GM19043 (cell line): ENCODE data around the gene EPHA8.

Source experiments
- ATAC-seq: cut with Tn5 transposase; IDR thresholded peaks from one replicate; pipeline ENCODE4 v1.9.1; 2021; ENCODE audit warnings: low read depth; ENCODE audit not compliant: unreplicated experiment

EPHA8 gene

DNA sequence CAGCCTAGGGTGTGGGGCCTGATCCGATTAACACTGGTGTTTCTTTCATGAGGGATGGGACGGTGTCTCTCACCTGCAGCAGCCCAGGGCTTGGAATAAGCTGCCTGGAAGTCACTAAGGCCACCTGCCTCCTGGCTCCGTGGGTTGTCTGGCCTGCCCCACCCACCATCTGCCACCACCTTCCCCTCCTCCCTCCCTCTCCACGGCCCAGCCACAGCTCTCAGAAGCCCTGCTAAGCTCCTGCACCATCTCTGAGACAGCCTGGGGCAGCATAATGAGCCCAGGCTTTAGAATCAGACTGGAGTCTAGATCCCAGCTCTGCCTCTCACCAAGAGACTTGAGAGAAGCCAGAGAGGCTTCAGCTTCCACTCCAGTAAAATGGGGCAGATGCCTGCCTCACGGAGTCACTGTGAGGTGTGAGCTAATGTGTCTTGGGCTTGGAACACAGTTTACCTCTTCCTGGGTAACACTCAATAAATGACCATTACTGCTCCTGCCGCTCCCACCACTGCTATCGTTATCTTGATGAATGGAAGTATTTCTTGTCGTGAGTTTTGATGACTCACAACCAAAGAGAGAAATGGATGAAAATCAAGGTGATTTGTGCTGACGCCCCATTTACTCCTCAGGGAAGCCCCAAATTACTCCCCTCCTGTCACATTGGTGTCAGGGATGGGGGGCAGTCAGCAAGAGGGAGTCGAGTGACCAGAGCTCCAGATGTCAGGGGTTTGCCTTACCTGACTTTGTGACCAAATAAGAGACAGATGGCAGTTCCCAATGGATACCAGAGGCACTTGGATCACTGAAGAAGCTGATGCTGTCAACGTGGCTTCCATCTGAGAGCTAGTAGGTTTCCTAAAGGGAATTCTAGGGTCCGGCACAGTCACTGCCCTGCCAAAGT is 49.6 kb downstream of the EPHA8 start:
- ATAC-seq = no peak

DNA sequence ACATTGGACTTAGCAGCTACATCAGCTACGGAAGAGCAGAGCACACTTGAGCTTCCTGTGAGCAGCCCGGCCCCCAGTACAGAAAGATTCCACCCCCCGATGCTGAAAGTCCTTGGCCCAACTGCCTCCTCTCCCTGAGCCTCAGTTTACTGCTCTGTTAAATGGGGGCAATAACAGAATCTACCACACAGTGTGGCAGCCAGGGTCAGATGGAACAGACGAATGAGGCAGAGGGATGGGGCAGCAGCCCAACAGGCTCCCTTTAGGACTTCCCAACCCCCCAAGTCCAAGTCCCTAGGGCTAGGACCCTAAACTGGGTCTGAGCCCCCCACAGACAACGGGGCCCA is 50.3 kb downstream of the EPHA8 start:
- no peak for ATAC-seq

DNA sequence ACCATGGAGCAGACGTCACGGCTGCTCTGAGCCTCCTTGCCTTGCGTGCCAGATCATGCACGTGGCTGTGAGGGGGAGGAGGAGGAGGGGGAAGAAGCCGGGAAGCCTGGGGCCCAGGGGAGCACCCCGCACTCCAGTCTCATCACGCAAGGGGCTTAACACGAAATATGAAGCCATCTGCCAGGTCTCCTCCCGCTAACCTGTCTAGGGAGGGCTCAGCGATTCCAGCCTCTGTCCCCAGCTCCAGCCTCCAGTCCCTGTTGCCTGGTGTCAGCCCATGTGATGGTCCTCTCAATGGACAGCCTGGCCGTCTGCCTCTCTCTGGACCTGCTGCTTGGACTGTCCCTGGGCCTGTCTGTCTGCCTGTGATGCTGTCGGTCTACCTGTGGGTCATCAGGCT is 50.7 kb downstream of the EPHA8 start:
- no peak for ATAC-seq

DNA sequence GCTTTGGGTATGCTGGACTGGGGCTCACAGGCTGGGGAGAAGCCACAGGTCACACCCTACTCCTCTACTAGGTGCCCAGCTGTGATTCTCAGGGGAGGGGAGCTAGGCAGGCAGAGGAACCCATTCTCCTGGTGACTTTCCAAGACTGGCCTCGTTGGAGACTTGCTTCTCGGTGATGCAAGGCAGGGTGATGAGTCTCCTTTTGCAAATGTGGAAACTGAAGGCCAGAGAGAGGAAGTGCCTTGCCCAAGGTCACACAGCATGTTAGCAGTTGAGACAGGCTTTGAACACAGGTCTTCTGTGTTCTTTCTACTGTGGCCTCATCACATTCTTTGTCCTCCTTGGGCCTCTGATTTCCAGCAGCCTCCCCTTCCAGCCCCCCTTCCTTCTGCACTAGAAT is 52.6 kb downstream of the EPHA8 start:
- ATAC-seq = no peak

DNA sequence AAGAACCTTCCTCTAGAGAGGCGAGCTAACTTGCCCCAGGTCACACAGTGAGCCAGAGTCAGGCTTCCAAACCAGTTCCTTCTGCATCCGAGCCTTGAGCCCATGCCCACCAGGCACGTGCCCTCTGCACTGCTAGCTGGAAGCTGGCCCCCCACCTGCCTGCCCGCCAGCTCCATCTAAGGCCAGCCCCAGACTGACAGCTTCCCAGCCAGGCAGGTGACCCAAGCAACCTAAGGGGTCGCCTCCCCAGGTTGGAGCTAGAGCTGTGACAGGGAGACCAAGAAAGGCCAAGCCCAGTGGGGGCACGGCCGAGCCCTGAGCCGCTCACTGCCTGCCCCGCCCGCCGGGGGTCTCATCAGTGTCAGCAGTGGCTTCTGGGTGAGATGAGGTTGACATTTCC is 53.3 kb downstream of the EPHA8 start:
- ATAC-seq = no peak

DNA sequence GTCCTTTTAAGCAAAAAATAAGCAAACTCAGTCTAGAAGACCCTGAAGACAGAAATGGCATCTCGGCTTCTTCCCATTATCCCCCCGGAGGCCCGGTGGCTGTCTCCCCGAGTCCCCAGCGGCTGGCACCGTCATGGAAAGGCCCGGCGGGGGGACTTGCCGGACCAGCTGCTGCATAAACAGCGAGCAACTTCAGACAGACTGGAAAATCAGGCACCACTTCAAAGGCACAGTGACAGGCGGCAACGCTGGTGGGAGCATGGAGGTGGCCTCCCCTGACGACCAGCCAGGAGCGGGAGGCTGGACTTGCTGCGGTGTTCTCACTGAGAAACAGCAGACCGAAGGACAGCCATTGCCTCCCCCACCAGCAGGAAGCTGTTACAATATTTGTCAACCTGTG is 54.8 kb downstream of the EPHA8 start:
- ATAC-seq = no peak

DNA sequence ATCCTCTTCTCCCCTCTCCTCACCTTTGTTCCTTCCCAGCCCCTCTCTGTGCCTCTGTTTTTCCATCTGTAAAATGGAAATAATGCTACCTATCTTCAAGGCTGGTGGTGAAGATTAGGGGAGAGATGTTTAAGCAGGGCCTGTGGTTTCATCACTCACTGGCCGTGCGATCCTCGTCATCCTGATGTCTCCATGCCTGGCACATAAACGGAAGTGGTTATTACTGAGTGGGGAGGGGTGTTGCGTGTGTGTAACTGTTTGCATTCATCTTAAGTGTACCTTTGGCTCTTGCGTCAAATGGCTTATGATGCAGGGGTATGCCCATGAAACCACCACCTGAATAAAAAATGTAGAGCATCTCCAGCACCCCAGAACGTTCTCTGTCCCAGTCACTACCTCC is 56.0 kb downstream of the EPHA8 start:
- ATAC-seq = no peak

DNA sequence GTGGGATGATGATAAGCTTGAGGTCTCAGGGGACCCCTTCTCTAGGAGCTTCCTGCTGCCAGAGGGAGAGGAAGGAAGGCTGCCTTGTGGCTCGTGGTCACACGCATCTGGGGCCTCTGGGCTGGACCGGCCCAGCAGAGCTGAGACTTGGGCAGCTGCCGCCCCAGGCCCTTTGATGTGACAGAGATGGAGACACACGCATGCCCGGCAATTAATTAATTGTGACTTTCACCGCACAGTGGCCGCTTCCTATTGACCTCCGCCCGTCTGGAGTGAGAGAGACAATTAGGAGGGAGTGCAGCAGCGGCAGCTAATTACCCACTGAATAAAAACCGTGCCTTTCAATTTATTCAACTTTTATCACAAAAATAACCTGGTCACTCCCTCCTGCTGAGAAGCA is 56.5 kb downstream of the EPHA8 start:
- ATAC-seq = no peak

DNA sequence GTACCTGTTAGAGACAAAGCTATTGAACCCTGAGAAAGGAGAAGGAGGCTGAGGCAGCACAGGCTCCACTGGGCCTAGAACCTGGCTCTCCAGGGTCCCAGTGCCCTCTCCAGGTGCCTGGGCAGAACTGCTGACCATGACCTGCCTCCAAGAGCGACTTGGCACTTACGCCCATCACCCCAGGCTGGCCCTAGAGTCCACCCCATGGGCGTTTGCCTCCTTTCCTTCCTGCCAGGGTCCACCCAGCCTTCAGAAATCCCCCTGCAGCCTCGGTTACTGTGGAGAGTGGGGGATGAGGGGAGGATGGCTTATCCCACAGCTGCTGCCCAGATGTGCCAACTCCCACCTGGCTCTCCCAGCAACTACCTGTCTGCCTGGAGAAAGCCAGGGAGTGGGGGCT is 58.5 kb downstream of the EPHA8 start:
- no peak for ATAC-seq

DNA sequence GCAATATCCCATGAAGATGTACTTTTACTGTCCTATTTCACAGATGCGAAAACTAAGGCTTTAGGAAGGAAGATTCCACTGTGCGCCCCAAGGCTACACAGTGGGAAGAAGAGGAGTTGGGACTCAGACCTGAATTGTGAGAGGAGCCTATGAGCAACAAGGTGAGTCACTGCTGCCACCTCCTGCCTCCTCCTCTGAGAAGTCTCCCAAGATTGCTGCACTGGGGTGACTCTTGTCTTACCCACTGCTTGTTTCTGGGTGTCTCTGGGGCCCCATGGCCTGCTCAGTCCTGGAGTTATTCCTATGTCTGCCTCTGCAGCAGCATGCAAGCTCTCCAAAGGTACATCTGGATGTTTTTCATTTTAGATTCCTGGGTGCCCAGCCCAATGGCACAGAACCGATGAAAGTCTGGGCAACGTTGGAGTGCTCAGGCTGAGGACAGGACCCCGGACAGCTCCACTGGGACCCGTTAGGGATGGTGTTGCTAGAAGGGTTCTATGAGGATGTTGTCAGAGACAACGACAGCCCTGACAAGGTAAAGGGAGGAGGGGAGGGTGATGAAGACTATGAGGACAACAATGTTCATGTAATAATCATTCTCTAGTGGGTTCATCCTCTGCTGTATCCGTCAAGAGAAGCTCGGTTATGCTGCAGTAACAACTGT is 62.1 kb downstream of the EPHA8 start:
- ATAC-seq = no peak

DNA sequence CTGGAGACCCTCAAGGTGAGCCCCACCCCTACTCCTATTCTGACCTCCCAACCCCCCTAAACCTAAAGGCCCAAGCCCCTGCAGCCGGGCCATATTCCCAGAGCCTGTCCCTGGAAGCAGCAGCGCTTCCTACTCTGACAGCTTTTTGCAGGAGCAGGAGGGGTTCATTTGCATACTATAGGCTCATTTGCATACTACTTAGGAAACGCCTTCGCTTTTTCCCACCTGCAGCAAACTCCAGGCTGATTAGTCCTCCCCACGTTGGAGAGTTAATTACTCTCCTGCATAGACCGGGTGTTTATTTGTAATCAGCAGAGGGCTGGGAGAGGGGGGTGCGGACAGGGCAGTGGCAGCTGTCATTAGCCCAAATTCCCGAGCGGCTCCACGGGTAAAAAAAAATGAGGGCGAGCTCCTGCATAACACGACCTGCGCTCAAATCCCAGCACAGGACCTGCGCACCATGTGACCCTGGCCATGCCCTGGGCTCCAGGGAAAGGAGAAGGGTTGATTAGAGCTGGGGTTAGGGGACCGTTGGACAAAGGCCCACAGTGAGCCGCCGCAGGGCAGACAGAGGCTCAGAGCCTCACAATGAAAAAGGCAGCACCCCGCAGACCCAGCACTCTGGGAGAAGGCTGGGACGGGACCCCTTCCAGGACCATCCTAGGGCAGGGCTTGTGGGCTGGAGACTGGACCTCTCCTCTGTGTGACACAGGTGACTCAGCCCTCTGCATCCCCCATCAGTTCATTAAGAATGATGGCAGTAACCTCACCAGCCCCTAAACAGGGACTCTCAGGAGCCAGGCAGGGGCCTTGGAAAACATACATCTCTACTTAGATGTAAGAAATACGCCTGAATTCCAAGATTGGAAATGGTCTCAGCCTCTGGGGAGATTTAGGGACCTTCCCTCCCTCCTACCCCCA is 63.2 kb downstream of the EPHA8 start:
- ATAC-seq = no peak

DNA sequence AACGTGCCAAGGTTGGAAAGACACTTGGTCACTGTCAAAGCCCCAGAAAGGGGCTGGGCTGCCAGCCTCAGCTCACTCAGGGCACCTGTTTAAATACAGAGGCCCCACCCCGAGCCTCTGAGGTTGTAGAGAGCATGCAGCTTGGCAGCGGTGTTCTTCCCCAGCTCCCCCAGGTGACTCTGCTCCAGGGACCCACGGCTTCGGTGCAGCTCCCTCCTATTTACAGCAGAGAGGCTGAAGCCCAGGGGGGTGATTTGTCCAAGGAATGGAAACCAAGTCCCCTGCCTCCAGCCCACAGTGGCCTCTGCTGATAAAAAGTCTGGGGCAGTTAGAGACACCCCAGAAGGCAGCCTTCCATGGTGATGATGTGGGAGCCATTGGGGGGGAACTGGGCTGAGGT is 64.0 kb downstream of the EPHA8 start:
- no peak for ATAC-seq

DNA sequence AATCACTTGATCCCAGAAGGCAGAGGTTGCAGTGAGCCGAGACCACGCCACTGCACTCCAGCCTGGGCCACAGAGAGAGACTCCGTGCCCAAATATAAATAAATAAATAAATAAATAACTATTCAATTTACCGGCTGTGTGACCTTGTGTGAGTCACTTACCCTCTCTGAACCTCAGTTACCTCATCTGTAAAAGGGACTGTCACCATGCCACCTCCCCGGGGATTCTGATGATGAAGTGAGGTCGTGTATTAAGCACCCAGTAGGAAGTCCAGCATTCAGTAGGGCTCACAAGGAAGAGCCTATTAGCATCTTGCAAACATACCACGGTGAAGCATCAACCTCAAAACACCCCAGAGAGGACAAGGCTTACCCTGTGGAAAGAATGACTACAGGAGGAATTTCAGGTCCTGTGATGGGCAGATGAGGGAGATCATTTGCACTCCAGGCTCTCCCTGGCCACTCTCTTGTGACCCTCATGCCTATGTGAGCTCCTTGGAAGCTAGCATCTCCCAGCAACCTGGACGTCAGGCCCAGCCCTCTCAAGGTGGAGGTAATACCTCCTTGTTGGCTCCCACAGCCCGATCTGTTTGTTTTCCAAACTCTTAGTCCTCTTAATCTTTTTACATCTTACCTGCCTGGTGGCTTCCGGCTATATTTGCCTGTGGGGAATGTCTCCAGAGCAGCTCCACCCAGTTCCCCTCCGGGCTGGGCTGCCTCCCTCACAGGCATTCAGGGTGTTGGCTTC is 65.6 kb downstream of the EPHA8 start:
- no peak for ATAC-seq

DNA sequence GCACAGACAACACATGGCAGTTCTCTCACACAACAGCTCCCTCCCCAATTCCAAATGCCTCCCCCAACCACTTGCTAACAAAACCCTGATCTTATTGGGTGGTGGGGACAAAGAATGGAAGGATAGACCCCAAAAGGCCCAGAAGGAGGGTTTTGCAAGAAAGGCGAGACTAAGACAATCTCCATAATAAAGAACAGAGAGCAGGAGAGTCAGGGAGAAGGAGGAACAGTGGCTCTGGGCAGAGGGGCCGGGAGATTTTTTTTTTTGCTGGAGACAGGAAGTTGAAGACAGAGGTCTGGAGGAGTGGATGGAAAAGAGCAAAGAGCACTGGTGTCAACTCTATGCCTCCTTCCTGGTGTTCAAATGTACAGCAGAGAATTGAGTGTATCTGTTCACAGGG is 66.6 kb downstream of the EPHA8 start:
- ATAC-seq = no peak

DNA sequence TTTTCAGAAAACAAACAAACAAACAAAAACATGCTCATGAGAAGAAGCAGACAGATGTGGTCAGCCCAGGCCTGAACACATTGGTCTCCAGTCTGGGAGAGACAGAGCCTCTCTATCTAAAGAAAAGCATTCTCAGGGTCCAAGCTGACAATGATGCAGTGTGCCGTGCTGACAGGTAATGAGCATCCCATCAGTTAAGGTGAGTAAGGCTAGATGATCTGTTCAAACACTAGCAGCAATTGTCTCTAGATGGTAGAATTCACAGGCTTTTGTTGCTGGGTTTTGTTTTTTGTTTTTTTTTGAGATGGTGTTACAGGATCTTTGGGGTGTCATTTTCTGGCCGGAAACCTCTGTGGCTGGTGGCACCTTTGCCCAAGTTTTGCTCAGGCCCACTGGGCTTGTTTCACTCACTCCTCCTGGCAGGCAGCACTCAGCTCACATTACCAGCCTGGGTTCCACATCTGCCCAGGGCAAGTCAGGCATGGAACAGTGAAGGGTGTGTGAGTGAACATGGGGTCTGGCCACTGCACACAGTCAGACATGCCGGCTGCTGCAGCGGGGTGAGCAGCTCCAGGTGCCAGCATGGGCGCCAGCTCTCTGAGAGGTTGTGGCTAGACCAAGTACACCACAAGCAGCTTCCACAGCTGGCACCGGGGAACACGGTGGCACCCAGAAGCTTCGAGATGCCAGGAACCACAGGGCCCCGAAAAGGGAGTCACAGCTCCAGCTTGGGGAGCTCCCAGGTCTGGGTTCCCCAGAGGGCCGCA is 70.6 kb downstream of the EPHA8 start:
- ATAC-seq = no peak

DNA sequence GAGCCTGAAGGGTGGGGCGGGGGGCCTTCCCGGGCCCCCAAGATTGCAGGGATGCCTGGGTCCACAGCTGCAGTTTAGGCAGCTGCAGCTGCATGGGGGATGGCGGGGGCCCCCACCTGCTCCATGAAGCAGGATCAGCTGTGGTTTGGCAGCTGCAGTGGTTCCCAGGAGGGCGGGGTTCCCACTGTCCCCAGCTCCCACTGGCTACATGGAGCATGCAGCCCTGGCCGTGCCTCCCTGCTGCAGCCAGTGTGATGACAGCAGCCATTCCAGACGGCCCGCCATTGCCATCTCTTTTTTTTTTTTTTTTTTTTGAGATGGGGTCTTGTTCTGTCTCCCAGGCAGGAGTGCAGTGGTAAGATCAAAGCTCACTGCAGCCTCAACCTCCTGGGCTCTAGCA is 72.1 kb downstream of the EPHA8 start:
- no peak for ATAC-seq

DNA sequence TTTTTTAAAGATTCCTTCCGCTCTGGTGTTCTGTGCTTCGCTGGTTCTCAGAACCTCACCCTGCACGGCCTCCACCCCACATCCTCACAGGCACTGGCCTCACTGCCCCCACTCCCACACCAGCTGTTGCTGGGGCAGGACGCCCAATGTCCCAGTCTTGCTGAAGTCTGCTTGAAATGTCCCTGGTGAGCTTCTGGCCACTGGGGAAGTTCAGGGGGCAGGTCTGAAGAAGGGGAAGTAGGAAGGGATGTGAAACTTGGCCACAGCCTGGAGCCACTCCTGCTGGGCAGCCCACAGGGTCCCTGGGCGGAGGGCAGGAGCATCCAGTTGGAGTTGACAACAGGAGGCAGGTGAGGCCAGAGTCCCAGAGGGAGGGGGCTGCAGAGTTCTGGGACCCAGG is 73.1 kb downstream of the EPHA8 start, which contains the start of gene C1QA:
TSS of gene C1QA (plus strand) at position 276 of the 400 bp plus-strand sequence. CDS start 989 bp downstream, outside the sequence.
- ATAC-seq = no peak

DNA sequence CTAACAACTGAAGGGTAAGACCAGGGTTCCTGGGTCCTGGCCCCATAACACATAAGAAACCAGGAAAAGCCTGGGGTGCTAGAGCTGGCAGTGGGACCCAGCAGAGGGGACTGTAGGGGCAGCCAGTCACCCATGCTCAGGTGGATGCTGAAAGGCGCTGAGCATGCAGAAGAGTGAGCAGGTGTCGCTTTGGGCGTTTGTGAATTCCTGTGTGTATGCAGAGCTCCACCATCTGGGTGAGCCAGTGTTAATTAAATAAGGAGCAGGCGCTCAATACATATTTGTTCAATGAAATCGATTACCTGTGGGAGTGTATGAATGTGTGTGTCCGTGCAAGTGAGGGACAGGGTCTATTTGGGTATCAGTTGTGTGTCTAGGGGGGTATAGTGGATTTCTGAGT is 73.6 kb downstream of the EPHA8 start:
- ATAC-seq = no peak

DNA sequence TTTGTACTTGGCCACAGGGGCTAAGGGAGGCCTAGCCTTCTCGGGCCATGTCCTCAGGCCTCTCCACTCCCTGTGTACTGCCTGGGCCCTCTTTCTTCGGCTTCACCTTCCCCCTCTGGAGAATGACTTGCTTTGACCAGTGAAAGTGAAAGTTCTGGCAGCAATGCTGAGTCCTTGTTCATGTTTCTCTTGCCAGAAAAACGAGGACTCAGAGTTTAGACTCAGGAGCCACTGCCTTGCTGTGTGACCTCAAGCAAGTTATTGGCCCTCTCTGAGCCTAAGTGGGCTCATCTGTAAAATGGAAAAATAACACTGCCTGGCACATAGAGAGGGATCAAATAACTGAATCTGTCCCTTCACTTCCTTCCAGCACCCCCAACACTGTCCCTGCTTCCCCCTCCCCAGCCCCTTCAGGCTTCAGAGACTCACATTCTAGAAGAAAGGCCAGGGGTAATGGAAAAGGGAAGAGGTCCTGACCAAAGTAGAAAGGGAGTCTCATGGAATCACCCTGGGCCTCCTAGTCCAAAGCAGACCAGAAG is 74.7 kb downstream of the EPHA8 start:
- ATAC-seq = no peak
